NT2/D1 (cell line): ENCODE measurements around the gene TEDC1.

Source experiments
- DNase-seq: peaks from one replicate; pipeline ENCODE4 v3.0.0-alpha.2; 2011; ENCODE audit warnings: low read depth, low spot score
- H3K27me3 ChIP-seq: 2 replicates; pipeline ENCODE4 v1.6.0; 2011; ENCODE audit warnings: mild to moderate bottlenecking; ENCODE audit not compliant: insufficient read length, insufficient read depth
- H3K36me3 ChIP-seq: 2 replicates; pipeline ENCODE4 v1.6.1; 2011; ENCODE audit warnings: mild to moderate bottlenecking, low read length, mixed read lengths; ENCODE audit not compliant: insufficient read depth, insufficient read length
- H3K4me1 ChIP-seq: 2 replicates; pipeline ENCODE4 v1.5.1; 2011; ENCODE audit not compliant: insufficient read depth, insufficient read length
- H3K4me3 ChIP-seq: 2 replicates; pipeline ENCODE4 v1.5.1; 2011; ENCODE audit warnings: low read depth; ENCODE audit not compliant: insufficient read length
- H3K9ac ChIP-seq: 2 replicates; pipeline ENCODE4 v1.6.0; 2011; ENCODE audit warnings: low read depth; ENCODE audit not compliant: insufficient read length
- H3K9me3 ChIP-seq: 2 replicates; pipeline ENCODE4 v1.5.1; 2011; ENCODE audit warnings: mild to moderate bottlenecking, low read length; ENCODE audit not compliant: insufficient read depth
- SUZ12 ChIP-seq: IDR thresholded peaks from 2 replicates; pipeline ENCODE4 v1.6.1; 2011; ENCODE audit not compliant: insufficient read length, insufficient read depth; ENCODE audit errors: extremely low read depth
- YY1 ChIP-seq: IDR thresholded peaks from 2 replicates; pipeline ENCODE4 v1.6.1; 2011; ENCODE audit not compliant: insufficient read length, insufficient read depth
- ZNF274 ChIP-seq: IDR thresholded peaks from 2 replicates; pipeline ENCODE4 v1.6.1; 2011; ENCODE audit warnings: mild to moderate bottlenecking, low read depth, low read length

Gene TEDC1

GRCh38 chr14:105467942-105468471 is 23.0 kb upstream of the TEDC1 start:
- H3K4me1 ChIP-seq: peaks cover 22% of the 10 kb centered on the region

GRCh38 chr14:105468621-105469241 is 22.3 kb upstream of the TEDC1 start:
- Histone ChIP-seq H3K36me3 (peaks cover 60% of the 10 kb centered on the region), H3K9me3 (no peaks in the 10 kb centered on the region), H3K4me3 (no peak overlapping the region), H3K27me3 (no peaks in the 10 kb centered on the region), H3K9ac (no peak overlapping the region), H3K4me1 (peaks cover 27% of the 10 kb centered on the region)
- DNase-seq: no peak
- no peak for TF ChIP-seq SUZ12
- no peak for TF ChIP-seq ZNF274
- no peak for TF ChIP-seq YY1

More at GRCh38 chr14:105467942-105468471, 23.0 kb upstream of the TEDC1 start:
- Histone ChIP-seq H3K9me3 (no peaks in the 10 kb centered on the region), H3K4me3 (no peak overlapping the region), H3K36me3 (peaks cover 67% of the 10 kb centered on the region), H3K9ac (no peak overlapping the region), H3K27me3 (no peaks in the 10 kb centered on the region)
- TF ChIP-seq SUZ12: no peak
- TF ChIP-seq YY1: no peak
- TF ChIP-seq ZNF274: no peak
- DNase-seq: no peak

GRCh38 chr14:105469456-105470349 is 21.3 kb upstream of the TEDC1 start:
- no peak for DNase-seq

GRCh38 chr14:105470350-105471296 is 20.4 kb upstream of the TEDC1 start:
- DNase-seq: no peak
- no peaks in the 10 kb centered on the region for H3K9me3 ChIP-seq
- peaks cover 44% of the 10 kb centered on the region for H3K36me3 ChIP-seq
- peak overlapping the region; percentile 8 for H3K9ac ChIP-seq
- no peak for TF ChIP-seq ZNF274
- no peak for TF ChIP-seq YY1
- TF ChIP-seq SUZ12: no peak
- no peaks in the 10 kb centered on the region for H3K27me3 ChIP-seq
- no peak overlapping the region for H3K4me3 ChIP-seq
- H3K4me1 ChIP-seq: peaks cover 19% of the 10 kb centered on the region

More at GRCh38 chr14:105469456-105470349, 21.3 kb upstream of the TEDC1 start:
- H3K9ac ChIP-seq: no peak overlapping the region
- no peaks in the 10 kb centered on the region for H3K9me3 ChIP-seq
- no peaks in the 10 kb centered on the region for H3K27me3 ChIP-seq
- TF ChIP-seq SUZ12 (no peak), YY1 (no peak), ZNF274 (no peak)
- H3K36me3 ChIP-seq: peaks cover 51% of the 10 kb centered on the region
- H3K4me3 ChIP-seq: no peak overlapping the region
- peaks cover 27% of the 10 kb centered on the region for H3K4me1 ChIP-seq

- peaks cover 38% of the 10 kb centered on the region for H3K36me3 ChIP-seq
- TF ChIP-seq YY1 (no peak), SUZ12 (no peak), ZNF274 (no peak)
- no peak overlapping the region for H3K9ac ChIP-seq
- H3K27me3 ChIP-seq: no peaks in the 10 kb centered on the region
- H3K9me3 ChIP-seq: no peaks in the 10 kb centered on the region
- peaks cover 19% of the 10 kb centered on the region for H3K4me1 ChIP-seq
- H3K4me3 ChIP-seq: no peak overlapping the region
- no peak for DNase-seq
Measured at GRCh38 chr14:105471297-105471821, 19.7 kb upstream of the TEDC1 start.

- H3K27me3 ChIP-seq: no peaks in the 10 kb centered on the region
- DNase-seq: no peak
- no peak for TF ChIP-seq SUZ12
- TF ChIP-seq ZNF274: no peak
- no peak for TF ChIP-seq YY1
- H3K36me3 ChIP-seq: peaks cover 33% of the 10 kb centered on the region
- no peak overlapping the region for H3K4me3 ChIP-seq
- peaks cover 25% of the 10 kb centered on the region for H3K4me1 ChIP-seq
- no peak overlapping the region for H3K9ac ChIP-seq
- H3K9me3 ChIP-seq: no peaks in the 10 kb centered on the region
Measured at GRCh38 chr14:105471823-105472485, 19.1 kb upstream of the TEDC1 start.
